Activated T-helper 1 cell treated with anti-CD3 and anti-CD28 coated beads, Interleukin-2, amount 50 U/mL, for 16 hours (primary cell): ENCODE results near the gene GPR18.
"Not testable (repeated sequence)": the region's sequence is repeated elsewhere in the genome, so short reads cannot be mapped to it uniquely, and the experiment has no call there.

Source experiments
- DNase-seq, 2 donors: peaks; one replicate each; pipeline ENCODE4 v3.0.0-alpha.2; 2020; ENCODE audit warnings: low read depth in 1 of 2, low spot score in 1 of 2

Gene GPR18

GRCh38 chr13:99231721-99232120 lies 26.5 kb downstream of the GPR18 start:
- no peak for DNase-seq

GRCh38 chr13:99230991-99231390 lies 27.2 kb downstream of the GPR18 start:
- no peak for DNase-seq

- DNase-seq = not testable (repeated sequence)
These were observed 27.6 kb downstream of the GPR18 start for GRCh38 chr13:99230588-99230987.

GRCh38 chr13:99228737-99229691 lies 29.2 kb downstream of the GPR18 start:
- DNase-seq = no peak

DNA sequence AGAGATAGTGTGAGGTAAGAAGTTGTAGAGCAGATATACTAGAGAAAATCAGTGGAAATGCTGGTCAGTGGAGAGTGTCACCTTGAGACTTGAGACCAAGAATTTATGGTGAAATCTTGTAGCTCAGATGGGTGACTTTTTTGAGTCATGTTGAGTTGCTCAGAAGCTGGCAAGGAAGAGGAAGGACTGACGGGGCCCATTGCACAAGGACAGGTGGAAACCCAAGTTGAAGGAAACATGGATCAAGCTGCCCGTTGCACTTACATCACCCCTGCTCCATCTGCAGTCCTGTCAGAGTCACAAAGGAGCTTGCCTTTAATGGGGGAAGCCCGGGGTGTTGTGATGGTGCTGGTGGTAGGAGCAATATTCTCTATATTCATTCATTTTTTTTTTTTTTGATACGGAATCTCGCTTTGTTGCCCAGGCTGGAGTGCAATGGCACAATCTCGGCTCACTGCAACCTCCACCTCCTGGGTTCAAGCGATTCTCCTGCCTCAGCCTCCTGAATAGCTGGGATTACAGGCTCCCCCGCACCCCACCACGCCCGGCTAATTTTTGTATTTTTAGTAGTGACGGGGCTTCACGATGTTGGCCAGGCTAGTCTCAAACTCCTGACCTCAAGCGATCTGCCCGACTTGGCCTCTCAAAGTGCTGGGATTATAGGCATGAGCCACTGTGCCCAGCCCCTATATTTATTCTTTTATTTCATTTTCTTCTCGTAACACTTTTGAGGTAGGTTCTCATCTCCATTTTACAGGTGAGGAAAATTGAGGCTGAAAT lies 30.1 kb downstream of the GPR18 start:
- no peak for DNase-seq

DNA sequence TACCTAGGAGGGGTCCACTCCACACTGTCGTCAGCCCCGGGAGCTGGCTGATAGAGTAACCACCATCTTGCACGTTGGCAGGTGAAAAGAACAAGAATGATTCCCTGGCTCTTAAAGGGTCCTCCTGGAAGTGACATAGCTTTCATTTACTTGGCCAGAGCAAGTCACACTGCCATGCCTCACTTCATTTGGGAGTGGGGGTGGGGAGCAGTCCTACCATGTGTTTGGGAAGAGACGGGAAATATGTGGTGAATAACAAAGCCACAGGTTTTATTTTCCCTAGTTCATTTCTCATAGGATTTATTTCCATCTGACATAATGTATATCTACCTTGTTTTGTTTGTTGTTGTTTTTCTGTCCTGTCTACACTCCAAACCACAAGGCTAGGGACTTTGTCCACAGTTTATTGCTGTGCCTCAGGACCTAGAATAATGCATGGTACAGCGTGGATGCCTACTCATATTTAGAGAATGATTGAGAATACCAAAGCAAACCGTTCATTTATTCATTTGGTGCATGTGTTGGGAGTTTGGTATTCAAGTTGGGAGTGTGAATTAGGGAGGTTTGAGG lies 30.8 kb downstream of the GPR18 start:
- no peak for DNase-seq

GRCh38 chr13:99226513-99226912 lies 31.7 kb downstream of the GPR18 start:
- no peak for DNase-seq

GRCh38 chr13:99225078-99225477 lies 33.1 kb downstream of the GPR18 start:
- DNase-seq = no peak

DNA sequence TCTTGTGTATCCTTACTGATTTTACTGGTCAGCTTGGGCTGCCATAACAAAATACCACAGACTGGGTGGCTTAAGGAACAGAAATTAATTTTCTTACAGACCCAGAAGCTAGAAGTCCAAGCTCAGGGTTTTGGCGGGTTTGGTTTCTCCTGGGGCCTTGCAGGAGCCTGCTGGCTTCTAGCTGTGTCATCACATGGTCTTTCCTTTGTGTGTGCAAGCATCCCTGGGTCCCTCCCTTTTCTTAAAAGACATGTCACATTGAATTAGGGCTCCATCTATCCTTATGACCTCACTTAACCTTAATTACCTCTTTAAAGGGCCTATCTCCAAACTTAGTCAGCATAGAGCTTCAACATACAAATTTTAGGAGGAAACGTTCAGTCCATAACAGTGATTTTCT lies 34.2 kb downstream of the GPR18 start:
- no peak for DNase-seq

DNA sequence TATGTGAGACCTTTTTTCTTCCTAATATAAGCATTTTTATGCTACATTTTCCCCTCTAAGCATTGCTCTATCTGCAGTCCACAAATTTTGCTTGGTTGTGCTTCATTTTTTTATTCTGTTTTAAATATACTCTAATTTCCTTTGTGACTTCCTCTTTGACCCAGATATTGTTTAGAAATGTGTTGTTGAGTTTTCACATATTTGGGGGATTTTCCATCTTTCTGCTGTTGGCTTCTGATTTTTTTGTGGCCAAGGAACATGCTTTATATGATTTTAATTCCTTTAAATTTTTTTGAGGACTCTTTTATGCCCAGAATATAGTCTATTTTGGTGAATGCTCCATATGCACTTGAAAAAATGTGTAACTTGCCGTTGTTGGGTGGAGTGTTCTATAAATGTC lies 34.6 kb downstream of the GPR18 start:
- DNase-seq = no peak

DNA sequence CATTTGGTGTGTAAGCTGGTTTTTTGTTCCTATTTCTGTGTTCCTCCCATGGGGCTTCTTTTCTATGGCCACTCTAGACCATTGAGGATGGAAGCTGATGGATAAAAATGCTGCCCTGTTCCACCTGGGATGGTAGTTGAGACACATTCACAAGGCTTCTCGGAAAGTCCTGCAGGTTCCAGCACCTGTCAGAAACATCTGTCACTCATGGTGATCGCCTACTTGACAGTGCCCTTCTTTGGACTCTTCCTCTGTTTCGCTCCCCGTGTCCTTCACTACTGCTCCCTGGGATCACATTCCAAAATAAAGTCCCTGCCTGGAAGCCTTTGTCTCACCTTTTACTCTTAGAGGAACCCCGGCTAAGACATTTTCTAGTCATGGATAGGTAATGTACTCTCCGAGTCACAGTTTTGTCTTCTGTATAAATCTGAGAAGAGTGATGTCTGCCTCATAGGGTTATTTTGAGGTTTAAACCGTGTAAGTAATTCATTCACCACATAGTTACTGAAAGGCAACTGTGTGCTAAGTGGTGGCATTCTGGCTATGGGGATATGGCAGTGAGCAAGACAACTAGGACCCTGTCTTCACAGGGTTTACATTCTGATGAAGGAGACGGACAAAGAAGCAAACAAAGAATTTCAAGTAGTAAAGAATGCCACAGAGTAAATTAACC lies 36.5 kb downstream of the GPR18 start:
- no peak for DNase-seq

DNA sequence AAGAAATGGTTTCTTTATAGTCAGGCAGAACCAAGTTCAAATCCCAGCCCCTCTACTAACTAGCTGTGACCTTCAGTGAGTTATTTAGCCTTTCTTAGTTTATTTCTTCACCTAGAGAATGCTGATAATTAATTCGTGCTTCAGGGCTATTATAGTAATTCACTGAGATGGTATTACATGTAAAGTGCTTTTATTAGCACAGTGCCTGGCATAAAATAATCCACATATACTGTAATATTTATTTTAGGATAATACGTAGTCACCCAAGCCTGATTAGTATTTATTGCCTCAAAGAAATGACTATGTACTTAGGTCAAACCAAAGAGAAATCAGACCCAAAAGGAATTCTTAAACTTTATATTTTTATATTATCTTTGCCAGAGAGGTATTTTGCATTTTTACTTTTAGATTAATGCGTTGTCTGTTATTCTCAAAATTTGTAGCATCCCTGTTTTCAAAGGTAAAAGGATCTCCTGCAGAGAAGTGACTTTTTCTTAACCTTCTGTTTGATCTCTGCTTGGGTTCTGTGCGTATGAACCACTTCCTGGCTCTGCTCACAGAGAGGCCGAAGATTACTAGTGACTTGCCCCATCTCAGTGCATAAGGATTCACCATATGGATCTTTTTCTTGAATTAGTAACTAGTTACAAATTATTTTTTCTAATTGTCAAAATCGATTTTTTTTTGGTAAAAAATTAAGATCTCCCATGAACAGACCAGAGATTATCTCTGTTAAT lies 37.8 kb downstream of the GPR18 start:
- DNase-seq = no peak

DNA sequence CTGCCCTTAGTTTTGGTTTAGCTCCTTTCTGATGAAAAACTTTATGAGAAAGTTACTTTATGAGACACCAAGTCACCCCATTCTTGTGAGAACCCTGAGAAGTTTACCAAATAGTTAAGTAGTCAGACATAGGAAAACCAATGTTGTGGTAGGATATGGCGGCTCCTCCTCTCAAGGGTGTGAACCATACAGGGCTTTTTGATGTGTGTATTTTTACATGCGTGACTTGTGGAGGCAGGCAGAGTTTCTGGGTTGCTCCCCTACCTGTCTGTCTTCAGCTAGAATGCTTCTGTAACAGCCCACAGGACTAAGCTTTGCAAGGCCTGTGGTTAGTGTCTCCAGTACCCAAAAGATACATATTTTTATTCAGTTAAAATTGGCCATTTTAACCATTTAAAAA lies 39.2 kb downstream of the GPR18 start:
- peak; percentile 26 to 41 for DNase-seq

DNA sequence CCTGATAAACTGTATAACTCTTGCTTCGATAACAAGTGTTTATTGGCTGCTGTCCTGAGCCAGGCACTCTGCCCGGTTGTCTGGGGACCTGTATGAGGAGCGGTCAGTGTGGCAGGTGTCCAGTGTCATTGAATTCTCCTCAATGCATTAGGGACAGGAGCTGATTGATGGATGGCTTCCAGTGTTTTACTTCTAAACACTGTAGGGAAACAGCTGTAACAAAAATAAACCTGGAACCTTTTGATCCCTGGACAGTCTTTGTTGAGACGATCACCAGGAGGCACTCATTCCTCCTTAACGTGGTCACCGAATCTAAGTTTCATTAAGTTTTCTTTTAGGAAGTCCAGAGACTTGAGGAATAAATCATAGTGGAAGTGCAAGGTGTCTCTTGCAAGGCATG lies 39.6 kb downstream of the GPR18 start:
- no peak for DNase-seq

DNA sequence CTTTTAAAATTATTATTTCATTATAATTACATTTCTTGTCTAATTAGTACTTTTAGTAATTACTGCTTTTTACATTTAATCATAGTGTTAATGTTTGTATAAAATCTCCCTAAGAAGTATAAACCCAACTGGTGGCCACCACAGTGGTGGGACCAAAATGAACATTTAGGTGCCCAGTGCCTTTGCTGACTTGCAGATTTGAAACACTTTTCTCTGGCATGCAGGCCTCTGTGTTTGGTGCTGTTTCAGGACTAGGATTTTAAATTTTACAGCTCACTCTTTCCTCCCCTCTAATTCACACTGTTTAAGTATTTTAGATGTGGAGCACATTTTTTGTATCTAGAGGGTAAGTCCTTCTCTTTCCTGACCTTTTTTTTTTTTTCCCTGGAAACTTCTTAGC lies 40.1 kb downstream of the GPR18 start:
- no peak for DNase-seq

GRCh38 chr13:99217461-99218110 lies 40.6 kb downstream of the GPR18 start:
- no peak for DNase-seq

DNA sequence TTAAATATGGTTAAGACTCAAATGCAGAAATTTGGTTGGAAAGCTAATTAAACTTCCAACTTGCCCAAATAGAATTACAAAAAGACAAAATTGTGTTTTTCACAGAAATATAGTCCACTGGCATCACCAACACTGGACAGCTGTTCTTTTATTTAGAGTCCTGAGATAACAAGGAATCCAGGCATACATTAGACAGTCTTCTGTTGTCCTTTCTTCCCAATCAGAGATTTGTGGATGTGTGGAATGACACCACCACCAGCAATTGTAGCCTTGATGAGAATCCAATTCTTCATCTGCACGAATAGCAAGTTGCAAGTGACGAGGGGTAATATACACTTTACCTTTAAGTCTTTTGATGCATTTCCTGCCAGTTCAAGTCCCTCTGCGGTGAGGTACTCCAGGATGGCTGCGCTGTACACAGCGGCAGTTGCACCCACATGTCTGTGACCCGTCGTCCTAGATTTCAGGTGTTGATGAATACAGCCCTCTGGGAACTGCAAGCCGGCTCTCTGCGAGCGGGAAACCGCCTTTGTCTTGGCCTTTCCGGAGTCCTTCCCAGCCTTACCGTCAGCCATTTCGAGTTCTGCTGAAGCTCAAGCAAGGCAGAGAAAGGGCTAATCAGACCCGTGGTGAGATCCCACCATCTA lies 42.9 kb downstream of the GPR18 start:
- DNase-seq = peak; percentile 28 to 31

GRCh38 chr13:99214731-99215130 lies 43.4 kb downstream of the GPR18 start:
- DNase-seq = no peak

DNA sequence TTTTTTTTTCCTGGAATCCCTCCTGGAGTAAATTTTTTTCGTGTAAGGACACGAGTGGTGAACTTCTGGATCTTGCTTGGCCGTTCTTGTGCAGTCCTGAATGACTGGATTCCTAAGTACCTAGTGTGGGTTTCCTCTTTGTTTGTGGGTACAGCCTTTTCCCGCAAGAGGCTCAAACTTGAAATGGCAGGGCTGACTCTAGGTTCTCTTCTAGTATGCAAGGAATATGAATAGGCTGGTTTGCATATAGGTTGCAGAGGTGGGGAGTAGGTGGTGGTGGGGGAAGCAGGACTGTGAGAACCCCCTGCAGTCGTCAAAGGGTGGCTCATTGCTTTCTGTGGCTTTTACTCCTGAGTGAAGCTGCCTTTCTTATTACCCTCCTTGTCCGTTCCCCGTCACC lies 43.9 kb downstream of the GPR18 start:
- no peak for DNase-seq
